HepG2 (cell line): ENCODE data around the gene TIMM17B. TPM values are rescaled to one million over a fixed set of nuclear protein-coding genes. Genes with fewer than 3 reads are reported as not detected.

Experiments used
- ATAC-seq: fragments of 200-7000 bp; cut with Tn5 transposase; 3 replicates; pipeline ENCODE4 v1.9.1; 2020; ENCODE audit warnings: mild to moderate bottlenecking, moderate library complexity
- BruUV-seq: library from RNA; stranded (reverse); fragments of 400-500 nt; replicated peaks from 2 replicates; lab custom pipeline; 2021; lab: Mats Ljungman, UMichigan
- CTCF ChIA-PET: fragments of 300-600 bp; formaldehyde crosslinking; extraction: SDS; loops from one replicate; lab custom pipeline; 2021; ENCODE audit warnings: low total read pairs, inconsistent platforms, low intra/inter-chr PET ratio; lab: Yijun Ruan, JAX
- POLR2A ChIA-PET: fragments of 350-600 bp; sonication (Branson Sonifier 250); formaldehyde crosslinking; loops from one replicate; lab custom pipeline; 2020; ENCODE audit warnings: antibody characterized with exemption, inconsistent platforms; lab: Yijun Ruan, JAX
- DNase-seq: peaks from one replicate; pipeline ENCODE4 v3.0.0-alpha.2; 2015; ENCODE audit warnings: low spot score
- FAIRE-seq: peaks from 3 replicates; lab custom pipeline; 2011; peaks lifted over from hg19 to GRCh38; lab: Jason Lieb, UNC
- H2AFZ ChIP-seq: one replicate; pipeline ENCODE4 v1.6.1; 2011; ENCODE audit warnings: low read length, inconsistent platforms
- H3K27ac ChIP-seq: fragments of 300-600 bp; 3 replicates; pipeline ENCODE4 v1.8.0; 2011; ENCODE audit warnings: mixed run types, mild to moderate bottlenecking, mixed read lengths, low read length, inconsistent platforms; ENCODE audit not compliant: insufficient read depth; ENCODE audit errors: extremely low read length
- H3K27me3 ChIP-seq, 2 experiments: fragments of 200-600 bp in 1 of 2; 2 replicates in 1 of 2; 3 replicates in 1 of 2; pipeline versions ENCODE4 v1.6.0 to v1.8.0; 2011; ENCODE audit warnings: low read length in 2 of 2, mild to moderate bottlenecking in 2 of 2, moderate library complexity in 2 of 2, inconsistent platforms in 1 of 2; ENCODE audit not compliant: insufficient read depth in 2 of 2, control insufficient read depth in 1 of 2
- H3K36me3 ChIP-seq, 2 experiments: fragments of 200-600 bp in 1 of 2; replicated peaks in 1 of 2; 2 replicates in 1 of 2; 3 replicates in 1 of 2; pipeline versions ENCODE4 v1.5.1 to v1.8.0; 2011; ENCODE audit warnings: low read length in 2 of 2, inconsistent platforms in 1 of 2; ENCODE audit not compliant: insufficient read depth in 2 of 2, control insufficient read depth in 1 of 2
- H3K4me1 ChIP-seq: 2 replicates; pipeline ENCODE4 v1.5.1; 2012; ENCODE audit warnings: low read length, inconsistent platforms; ENCODE audit not compliant: insufficient read depth
- H3K4me2 ChIP-seq: 2 replicates; pipeline ENCODE4 v1.6.0; 2011; ENCODE audit warnings: low read depth, low read length, inconsistent platforms
- H3K4me3 ChIP-seq, 3 experiments: fragments of 200-600 bp in 1 of 3; sonication (generic), shearing (Covaris generic) in 1 of 3; replicated peaks in 1 of 3; 2 replicates each; pipeline ENCODE4 v1.5.1; 2011 to 2016; ENCODE audit warnings: low read length in 3 of 3, inconsistent platforms in 2 of 3, low read depth in 2 of 3, mild to moderate bottlenecking in 2 of 3, control low read depth in 1 of 3, mixed read lengths in 1 of 3; ENCODE audit not compliant: insufficient read depth in 1 of 3
- H3K79me2 ChIP-seq: one replicate; pipeline ENCODE4 v1.6.1; 2011; ENCODE audit warnings: low read length, inconsistent platforms; ENCODE audit not compliant: insufficient read depth
- H3K9ac ChIP-seq: 2 replicates; pipeline ENCODE4 v1.6.0; 2011; ENCODE audit warnings: mild to moderate bottlenecking, low read depth, low read length, inconsistent platforms; ENCODE audit not compliant: insufficient read depth
- H3K9me3 ChIP-seq: 2 replicates; pipeline ENCODE4 v1.5.1; 2012; ENCODE audit warnings: mild to moderate bottlenecking, low read length
- H4K20me1 ChIP-seq: 2 replicates; pipeline ENCODE4 v1.6.0; 2011; ENCODE audit warnings: inconsistent platforms, mild to moderate bottlenecking, low read length, moderate library complexity; ENCODE audit not compliant: insufficient read depth
- ATF7-NPFF ChIP-seq: sonication (generic); formaldehyde crosslinking; IDR thresholded peaks from 2 replicates; pipeline ENCODE4 v1.8.1; 2023; ENCODE audit warnings: mild to moderate bottlenecking, low read depth, missing genetic modification reagents, moderate library complexity
- HMGA1 ChIP-seq: sonication (generic); formaldehyde crosslinking; conservative IDR thresholded peaks from 2 replicates; pipeline ENCODE4 v1.4.0; 2020; ENCODE audit warnings: missing genetic modification reagents
- HOXA3 ChIP-seq: sonication (generic); formaldehyde crosslinking; IDR thresholded peaks from 2 replicates; pipeline ENCODE4 v1.5.0; 2020; ENCODE audit warnings: missing genetic modification reagents
- IKZF4 ChIP-seq: sonication (generic); formaldehyde crosslinking; IDR thresholded peaks from 2 replicates; pipeline ENCODE4 v1.5.1; 2020; ENCODE audit warnings: borderline replicate concordance, mild to moderate bottlenecking, low read depth, missing genetic modification reagents; ENCODE audit errors: not compliant biosample characterization
- KDM2A ChIP-seq: sonication (generic); formaldehyde crosslinking; IDR thresholded peaks from 2 replicates; pipeline ENCODE4 v1.4.0; 2020; ENCODE audit warnings: low read depth, missing genetic modification reagents, borderline replicate concordance
- SNAI1 ChIP-seq: sonication (generic); formaldehyde crosslinking; IDR thresholded peaks from 2 replicates; pipeline ENCODE4 v1.5.0; 2020; ENCODE audit warnings: mild to moderate bottlenecking, missing genetic modification reagents, borderline replicate concordance
- SPEN ChIP-seq: sonication (generic); formaldehyde crosslinking; IDR thresholded peaks from 2 replicates; pipeline ENCODE4 v1.5.1; 2020; ENCODE audit warnings: low read depth, mild to moderate bottlenecking, missing genetic modification reagents
- YEATS2 ChIP-seq: sonication (generic); formaldehyde crosslinking; IDR thresholded peaks from 2 replicates; pipeline ENCODE4 v1.4.0; 2020; ENCODE audit warnings: missing genetic modification reagents, borderline replicate concordance
- ZBTB1 ChIP-seq: sonication (generic); formaldehyde crosslinking; IDR thresholded peaks from 2 replicates; pipeline ENCODE4 v1.4.0; 2020; ENCODE audit warnings: missing genetic modification reagents, borderline replicate concordance
- ZFP62 ChIP-seq: sonication (generic); formaldehyde crosslinking; IDR thresholded peaks from 2 replicates; pipeline ENCODE4 v1.4.0; 2020; ENCODE audit warnings: missing genetic modification reagents
- ZHX2 ChIP-seq, 2 experiments: sonication (generic) in 1 of 2; formaldehyde crosslinking in 1 of 2; IDR thresholded peaks; 2 replicates each; pipeline versions ENCODE4 v1.6.1 to v1.9.0; 2014 to 2022; ENCODE audit warnings: antibody characterized with exemption in 1 of 2, borderline replicate concordance in 1 of 2, inconsistent platforms in 1 of 2, low read depth in 1 of 2, missing genetic modification reagents in 1 of 2
- ZMYM3 ChIP-seq: sonication (generic); formaldehyde crosslinking; IDR thresholded peaks from 2 replicates; pipeline ENCODE4 v1.5.1; 2020; ENCODE audit warnings: mild to moderate bottlenecking, missing genetic modification reagents
- ZMYM4 ChIP-seq: sonication (generic); formaldehyde crosslinking; IDR thresholded peaks from 2 replicates; pipeline ENCODE4 v1.8.1; 2023; ENCODE audit warnings: mild to moderate bottlenecking, missing genetic modification reagents
- ZNF256 ChIP-seq: sonication (generic); formaldehyde crosslinking; conservative IDR thresholded peaks from 2 replicates; pipeline ENCODE4 v1.4.0; 2020; ENCODE audit warnings: missing genetic modification reagents
- ZNF275 ChIP-seq: sonication (generic); formaldehyde crosslinking; IDR thresholded peaks from 2 replicates; pipeline ENCODE4 v1.8.0; 2022; ENCODE audit warnings: missing genetic modification reagents, mild to moderate bottlenecking, inconsistent platforms, borderline replicate concordance
- WGBS: methylation state at CpG from one replicate; pipeline ENCODE4 v1.1.6; 2017; ENCODE audit warnings: low lambda C conversion rate; 5-methylcytosine and 5-hydroxymethylcytosine counted together
- in situ Hi-C: cut with HindIII; loops from 2 replicates; pipeline ENCODE4 v1.10.0; 2017; ENCODE audit warnings: low pct_unique_long_range_greater_than_20kb; ENCODE audit not compliant: extremely low pct_ligation_motif_present
- intact Hi-C: fragments of 100-400 bp; cut with micrococcal nuclease; formaldehyde crosslinking; loops from one replicate; pipeline ENCODE4 v1.10.0; 2022; ENCODE audit not compliant: unreplicated experiment
- polyA plus RNA-seq, 8 experiments: library from polyadenylated mRNA; depleted of rRNA in 3 of 8; stranded (reverse) in 7 of 8; unstranded in 1 of 8; fragments of >200 nt; fragmentation: Illumina TruSeq in 4 of 8; extraction: Trizol in 4 of 8; gene quantifications; 2 replicates each; pipeline versions ENCODE4 v1.2.1 to v1.2.3, GENCODE V29; 2011 to 2016; ENCODE audit warnings: low read depth in 4 of 8, missing spikeins in 1 of 8, mixed read lengths in 1 of 8; ENCODE audit not compliant: insufficient read depth in 1 of 8
- total RNA-seq, 5 experiments: library from RNA; depleted of rRNA; stranded (reverse); fragments of >200 nt; fragmentation: Illumina TruSeq; extraction: Trizol; gene quantifications; 2 replicates each; pipeline ENCODE4 v1.2.3, GENCODE V29; 2016; ENCODE audit warnings: low read depth in 1 of 5

TIMM17B gene
- total and polyA plus RNA-seq, 2 of the 13 experiments (the other 11 are each of a cell fraction or from before 2014, with no cell fraction given), result 56.0 to 72.5 TPM

GRCh38 chrX:48891402-48892288, 5.9 kb downstream of the TIMM17B start:
- peak; percentile 82 for FAIRE-seq
- Histone ChIP-seq H4K20me1 (no peaks in the 10 kb centered on the region; the same call in 1 of the 2 replicates), H3K27me3 (no peaks in the 10 kb centered on the region), H3K9me3 (no peaks in the 10 kb centered on the region), H3K4me1 (peaks cover 28% of the 10 kb centered on the region), H2AFZ (no peak overlapping the region), H3K27ac (peak overlapping the region; percentile 56), H3K9ac (peak overlapping the region; percentile 43; the same call in 1 of the 2 replicates), H3K36me3 (peaks cover 0 to 6% of the 10 kb centered on the region in 2 experiments; a peak in 1 of 5 replicates), H3K4me2 (peak overlapping the region; percentile 76), H3K4me3 (peak overlapping the region; percentile 45 to 69 (median 64); a peak in 5 of 6 replicates), H3K79me2 (peaks cover 11% of the 10 kb centered on the region)
- DNase-seq, result peak; percentile 76
- in situ Hi-C loops (no loop called here), intact Hi-C loops (no loop called here)
- ChIA-PET CTCF (no interaction called here), POLR2A (interaction anchor here (0.5 to 2.1 kb wide), 8 partner anchors 12 to 316 kb away, joined by 3 to 11 read pairs (median 5); partner anchors contain the start of genes HDAC6 and SLC35A2)
- no CpG with 5 or more reads among the region's 68 CpGs for WGBS
- BruUV-seq, result no TSS peak
- peak; percentile 91 for ATAC-seq
- TF ChIP-seq KDM2A (peak; percentile 82; the same call in 1 of the 2 replicates), SNAI1 (no peak), ZNF275 (no peak), ZMYM3 (CRISPR knock-in tag) (no peak), IKZF4 (CRISPR knock-in tag) (no peak), ZBTB1 (CRISPR knock-in tag) (no peak), HOXA3 (CRISPR knock-in tag) (peak; percentile 43), ZHX2 (IDR thresholded peaks at IDR 0.05; ENCODE audit: low read depth) (no peak), ZHX2 (CRISPR knock-in tag; IDR thresholded peaks at IDR 0.05; ENCODE audit: borderline replicate concordance) (no peak), ZNF256 (CRISPR knock-in tag) (no peak), HMGA1 (CRISPR knock-in tag) (no peak), ZFP62 (CRISPR knock-in tag) (no peak), SPEN (CRISPR knock-in tag) (peak; percentile 21; the same call in 1 of the 2 replicates), ATF7-NPFF (no peak), YEATS2 (0 out of 2 replicates have a peak, but pooled peaks have one; percentile 21), ZMYM4 (CRISPR knock-in tag) (0 out of 2 replicates have a peak, but pooled peaks have one; percentile 42)
